Pancreas (tissue), 10 donors: ENCODE measurements around the gene CD300LB. TPM values are rescaled to one million over a fixed set of nuclear protein-coding genes. Genes with fewer than 3 reads are reported as not detected.
"Not testable (repeated sequence)": the region's sequence is repeated elsewhere in the genome, so short reads cannot be mapped to it uniquely, and the experiment has no call there.

Experiments
- ATAC-seq, 4 donors: fragments of 200-7000 bp; cut with Tn5 transposase; one replicate each; pipeline versions ENCODE4 v1.8.0 to v1.9.1; 2020; ENCODE audit warnings: mild to moderate bottlenecking in 4 of 4, moderate library complexity in 4 of 4
- DNase-seq, 6 donors: peaks; one replicate each; pipeline ENCODE4 v3.0.0-alpha.2; 2020
- FAIRE-seq: peaks from 2 replicates; lab custom pipeline; 2012; peaks lifted over from hg19 to GRCh38; lab: Jason Lieb, UNC
- H3K27ac ChIP-seq, 4 donors: fragments of 200-600 bp; sonication (generic); 1 replicate in 3 of 4; 2 replicates in 1 of 4; pipeline versions ENCODE4 v1.5.0 to v1.8.0; 2020
- H3K27me3 ChIP-seq, 4 donors: fragments of 200-600 bp; one replicate each; pipeline ENCODE4 v1.8.0; 2021
- H3K36me3 ChIP-seq, 3 donors: fragments of 200-600 bp; sonication (generic) in 1 of 3; one replicate each; pipeline versions ENCODE4 v1.5.0 to v1.8.0; 2020 to 2021
- H3K4me1 ChIP-seq, 3 donors: fragments of 200-600 bp; one replicate each; pipeline ENCODE4 v1.8.0; 2021
- H3K4me3 ChIP-seq, 4 donors: fragments of 200-600 bp; sonication (generic) in 2 of 4; one replicate each; pipeline versions ENCODE4 v1.5.0 to v1.8.0; 2020 to 2021
- H3K9me3 ChIP-seq, 4 donors: fragments of 200-600 bp; one replicate each; pipeline ENCODE4 v1.8.0; 2021
- CTCF ChIP-seq, 4 donors: fragments of 200-600 bp; sonication (generic) in 3 of 4; IDR thresholded peaks; one replicate each; pipeline versions ENCODE4 v1.5.0 to v1.8.0; 2021; ENCODE audit warnings: antibody characterized with exemption in 4 of 4
- WGBS, 2 donors: extraction: QIAGEN DNeasy Blood & Tissue Kit; methylation state at CpG; one replicate each; pipeline ENCODE4 v1.1.7; 2013; 5-methylcytosine and 5-hydroxymethylcytosine counted together
- intact Hi-C, 3 donors: fragments of 100-400 bp; cut with DNase I; formaldehyde crosslinking; loops; one replicate each; pipeline versions ENCODE4 v1.11.1 to v1.14.2; 2022
- polyA plus RNA-seq, 2 donors: library from polyadenylated mRNA; stranded (reverse); fragments of 200-250 nt; gene quantifications; one replicate each; pipeline ENCODE4 v1.2.3, GENCODE V29; 2013
- total RNA-seq, 6 donors: library from RNA; stranded (reverse); fragmentation: NEBNext Ultra II Directional in 4 of 6; extraction: Animal tissue kit (Norgen Biotek cat#: 25700) in 4 of 6; gene quantifications; one replicate each; pipeline versions ENCODE4 v1.2.1 to v1.2.4, GENCODE V29; 2021 to 2023
- donor health status: healthy with polysubstance abuse.
- donor health status: DM: no; HTN: no; CAD: no; lungs with moderate emphysema.
- donor health status: DM: no; HTN: no; CAD: no.
- donor health status: control.
- donor health status: control.
- donor health status: Bipolar disorder and iron deficiency.
- donor health status: DM: yes; HTN: yes; CAD: no.
- donor health status: DM: no; HTN: no; CAD: no.
- donor health status: DM: no; HTN: no; CAD: no.
- donor health status: DM: yes; HTN: yes; CAD: no.

Gene CD300LB
- total and polyA plus RNA-seq, 8 donors, result 0.08 to 0.52 (median 0.14) TPM; not detected in 3

- intact Hi-C loops, result no loop called here
- Histone ChIP-seq H3K4me1 (no peaks in the 10 kb centered on the region), H3K36me3 (no peaks in the 10 kb centered on the region), H3K4me3 (no peak overlapping the region), H3K9me3 (no peaks in the 10 kb centered on the region), H3K27ac (no peak overlapping the region), H3K27me3 (no peaks in the 10 kb centered on the region)
- DNase-seq, result no peak
- FAIRE-seq, result no peak
- TF ChIP-seq CTCF (IDR thresholded peaks at IDR 0.05), result no peak
- 57 to 67% methylated on average over 9 of the region's 9 CpGs for WGBS, 2 donors
- no peak for ATAC-seq
Measured at GRCh38 chr17:74490716-74491115, 40.6 kb downstream of the CD300LB start.

- H3K36me3 ChIP-seq, H3K27me3 ChIP-seq, FAIRE-seq, ATAC-seq, DNase-seq, H3K4me3 ChIP-seq, H3K4me1 ChIP-seq, H3K27ac ChIP-seq, intact Hi-C loops, H3K9me3 ChIP-seq: not testable (repeated sequence)
- 88 to 94% methylated on average over 4 of the region's 4 CpGs for WGBS, 2 donors
Measured at GRCh38 chr17:74488276-74488675, 43.0 kb downstream of the CD300LB start.

GRCh38 chr17:74485841-74486240, 45.4 kb downstream of the CD300LB start:
- no peak for DNase-seq
- Histone ChIP-seq H3K36me3 (no peaks in the 10 kb centered on the region), H3K4me3 (no peak overlapping the region), H3K4me1 (no peaks in the 10 kb centered on the region), H3K27me3 (no peaks in the 10 kb centered on the region), H3K9me3 (no peaks in the 10 kb centered on the region), H3K27ac (no peak overlapping the region)
- no peak for TF ChIP-seq CTCF (IDR thresholded peaks at IDR 0.05)
- WGBS, 2 donors, result 71 to 92% methylated on average over 5 of the region's 5 CpGs
- ATAC-seq, result no peak
- no peak for FAIRE-seq
- intact Hi-C loops, result no loop called here

GRCh38 chr17:74485022-74485743, 46.1 kb downstream of the CD300LB start:
- DNase-seq (no peak), FAIRE-seq (no peak), ATAC-seq (no peak)
- no peaks in the 10 kb centered on the region for H3K36me3 ChIP-seq
- H3K27me3 ChIP-seq, result no peaks in the 10 kb centered on the region
- TF ChIP-seq CTCF (IDR thresholded peaks at IDR 0.05), result no peak
- no peak overlapping the region for H3K27ac ChIP-seq
- no peak overlapping the region for H3K4me3 ChIP-seq
- no peaks in the 10 kb centered on the region for H3K4me1 ChIP-seq
- H3K9me3 ChIP-seq, result no peaks in the 10 kb centered on the region
- WGBS, 2 donors, result 52 to 60% methylated on average over 9 of the region's 9 CpGs
- intact Hi-C loops, result no loop called here

GRCh38 chr17:74484066-74484465, 47.2 kb downstream of the CD300LB start:
- no peak for ATAC-seq
- WGBS, 2 donors, result 58 to 66% methylated on average over 9 of the region's 9 CpGs

More at GRCh38 chr17:74484066-74484465, 47.2 kb downstream of the CD300LB start:
- Histone ChIP-seq H3K9me3 (no peaks in the 10 kb centered on the region), H3K27me3 (no peaks in the 10 kb centered on the region), H3K4me1 (no peaks in the 10 kb centered on the region), H3K27ac (no peak overlapping the region), H3K36me3 (no peaks in the 10 kb centered on the region), H3K4me3 (no peak overlapping the region)
- DNase-seq (no peak), FAIRE-seq (no peak)
- intact Hi-C loops, result no loop called here
- no peak for TF ChIP-seq CTCF (IDR thresholded peaks at IDR 0.05)
